Activated CD8-positive, alpha-beta memory T cell treated with anti-CD3 and anti-CD28 coated beads for 48 hours (primary cell): ENCODE measurements around the gene KIF14.
"Not testable (repeated sequence)": the region's sequence is repeated elsewhere in the genome, so short reads cannot be mapped to it uniquely, and the experiment has no call there.

Source experiments
- DNase-seq, 3 experiments: peaks; one replicate each; pipeline ENCODE4 v3.0.0-alpha.2; 2020; ENCODE audit warnings: low read depth in 2 of 3, low spot score in 2 of 3

The KIF14 gene

GRCh38 chr1:200631375-200631774 is 10.8 kb upstream of the KIF14 start:
- no peak for DNase-seq

- DNase-seq: not testable (repeated sequence)
Measured at GRCh38 chr1:200630515-200630899, 10.0 kb upstream of the KIF14 start.

DNA sequence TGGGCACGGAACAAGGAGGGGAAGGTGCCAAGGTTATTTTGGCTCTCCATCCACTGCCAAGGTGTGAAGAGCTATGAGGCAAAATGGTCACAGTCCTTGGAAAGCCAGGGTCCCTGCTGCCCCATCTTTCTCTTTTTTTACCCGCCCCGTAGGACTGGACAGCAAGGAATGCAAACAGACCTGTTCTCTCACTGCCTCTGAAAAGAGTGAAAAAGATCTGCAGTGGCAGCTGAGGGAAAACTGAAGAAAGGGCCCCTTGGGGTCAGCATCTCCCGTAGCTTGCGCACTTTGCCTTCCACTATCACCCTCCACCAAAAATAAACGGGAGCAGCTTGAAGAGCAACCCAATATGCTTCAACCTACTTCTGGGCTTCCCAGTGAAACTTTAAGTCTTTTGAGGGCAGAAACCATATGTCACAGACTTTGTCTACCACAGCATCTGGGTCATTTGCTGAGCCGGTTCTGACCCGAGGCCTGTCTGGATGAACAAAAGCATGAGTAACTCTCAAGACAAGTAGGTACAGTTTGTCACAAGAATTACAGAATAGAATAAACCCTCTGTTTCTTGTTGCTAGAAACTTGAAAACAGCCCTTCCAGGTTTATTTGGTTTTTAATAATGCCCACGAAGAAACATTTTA is 9.4 kb upstream of the KIF14 start:
- DNase-seq: no peak

DNA sequence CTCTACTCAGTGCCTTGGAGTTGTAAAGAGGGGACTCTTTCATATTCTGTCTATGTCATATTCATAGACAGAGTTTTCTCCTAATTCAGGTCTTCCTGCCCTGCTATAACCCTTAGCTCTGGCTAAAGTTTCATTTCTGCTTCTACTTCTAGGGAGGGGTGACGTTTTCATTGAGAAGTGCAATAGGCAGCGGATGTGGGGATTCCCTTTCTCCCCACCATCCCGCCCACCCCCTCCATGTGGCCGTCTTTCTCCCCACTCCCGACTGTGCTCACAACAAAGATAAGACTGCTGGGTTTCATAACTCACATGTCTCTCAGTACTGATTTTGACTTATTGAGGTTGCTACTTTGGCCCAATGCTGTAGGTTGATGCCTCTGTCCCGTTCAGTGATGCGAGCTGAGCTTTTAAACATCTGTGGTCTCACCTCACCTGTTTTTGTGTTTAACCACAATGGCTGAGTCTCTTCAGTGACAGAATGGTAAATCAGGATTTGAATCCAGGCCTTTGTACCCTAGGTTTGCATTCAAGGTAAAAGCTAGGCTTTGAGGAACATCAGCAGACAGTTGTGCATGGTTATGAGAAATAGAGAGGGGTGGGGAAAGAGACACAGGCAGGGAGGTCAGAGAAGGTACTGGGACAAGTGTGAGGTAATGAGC is 7.8 kb upstream of the KIF14 start:
- peak; percentile 13 to 56 (median 14) for DNase-seq

DNA sequence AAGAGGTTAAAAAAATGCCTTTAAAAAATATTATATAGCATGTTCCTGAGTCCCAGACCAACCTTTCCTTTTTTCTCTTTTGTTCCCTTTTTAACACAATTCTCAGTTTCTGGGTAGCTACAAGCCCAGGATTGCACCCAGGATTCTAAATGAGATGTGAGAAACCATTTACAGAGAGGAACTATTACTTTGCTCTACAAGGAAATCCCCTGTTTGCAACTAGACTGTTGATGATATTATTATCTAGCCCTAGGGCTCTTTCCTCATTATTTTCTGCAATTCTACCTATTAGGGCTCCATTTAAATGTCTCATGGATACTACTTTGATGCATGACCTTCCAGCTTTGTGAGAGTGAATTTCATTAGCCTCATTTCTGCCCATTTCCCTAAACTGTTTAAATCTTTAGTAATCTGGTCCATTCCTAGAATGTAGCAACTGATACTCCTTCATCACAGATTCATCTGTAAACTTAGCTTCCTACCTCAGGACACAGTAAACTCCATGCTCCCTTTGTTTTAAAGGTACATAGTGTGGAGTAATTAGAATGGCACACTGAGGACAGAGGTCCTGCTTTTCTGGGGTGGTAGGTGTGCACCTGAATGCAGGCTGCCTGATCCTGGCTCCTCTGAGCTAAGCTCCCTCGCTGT is 7.1 kb upstream of the KIF14 start:
- DNase-seq: no peak

DNA sequence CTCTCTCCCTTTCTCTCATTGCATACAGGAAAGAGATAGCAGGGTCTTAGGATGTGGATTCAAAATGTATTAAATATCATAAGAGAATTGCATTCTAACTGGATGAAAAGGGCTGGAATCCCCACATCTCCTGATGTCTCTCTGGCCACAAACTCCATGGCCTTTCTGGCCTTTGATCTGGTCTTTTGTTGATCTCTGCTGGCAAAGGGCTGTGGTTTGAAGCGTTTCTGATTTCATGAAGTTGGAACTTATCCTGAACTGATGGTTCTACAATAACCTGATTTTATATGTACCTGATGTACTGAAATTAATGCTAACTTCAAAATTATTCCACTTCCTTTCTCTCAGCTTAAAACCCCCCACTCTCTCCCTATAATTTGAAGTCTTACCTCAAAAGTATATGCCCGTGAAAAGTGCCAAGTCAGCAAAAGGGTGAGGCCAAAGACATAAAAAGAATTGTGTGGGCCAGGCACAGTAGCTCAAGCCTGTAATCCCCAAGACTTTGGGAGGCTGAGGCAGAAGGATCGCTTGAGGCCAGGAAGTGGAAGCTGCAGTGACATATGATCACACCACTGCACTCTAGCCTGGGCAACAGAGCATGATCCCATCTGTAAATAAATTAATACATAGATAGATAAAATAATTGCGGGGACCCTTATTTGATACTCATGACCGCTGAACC is 6.4 kb upstream of the KIF14 start:
- DNase-seq: no peak

DNA sequence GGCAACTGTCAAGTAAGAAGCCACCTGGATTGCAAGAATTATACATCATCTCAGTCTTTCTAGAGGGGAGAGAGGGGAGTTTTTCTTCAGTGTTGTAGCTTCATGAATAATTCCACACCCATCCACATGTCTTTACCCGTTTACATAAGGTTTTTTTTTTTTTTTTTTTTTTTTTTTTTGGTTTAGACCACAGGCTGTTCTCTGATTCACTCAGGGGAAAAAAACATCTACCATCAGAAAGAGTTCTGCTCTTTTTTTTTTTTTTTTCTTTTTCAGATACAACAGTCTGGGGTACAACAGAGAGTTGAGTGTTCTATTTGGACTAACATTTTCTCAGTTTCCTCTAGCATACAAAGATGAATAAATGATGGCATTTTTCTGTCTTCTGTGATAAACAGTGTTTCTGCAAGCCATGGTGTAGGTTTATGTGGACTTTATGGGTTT is 4.9 kb upstream of the KIF14 start:
- no peak for DNase-seq

DNA sequence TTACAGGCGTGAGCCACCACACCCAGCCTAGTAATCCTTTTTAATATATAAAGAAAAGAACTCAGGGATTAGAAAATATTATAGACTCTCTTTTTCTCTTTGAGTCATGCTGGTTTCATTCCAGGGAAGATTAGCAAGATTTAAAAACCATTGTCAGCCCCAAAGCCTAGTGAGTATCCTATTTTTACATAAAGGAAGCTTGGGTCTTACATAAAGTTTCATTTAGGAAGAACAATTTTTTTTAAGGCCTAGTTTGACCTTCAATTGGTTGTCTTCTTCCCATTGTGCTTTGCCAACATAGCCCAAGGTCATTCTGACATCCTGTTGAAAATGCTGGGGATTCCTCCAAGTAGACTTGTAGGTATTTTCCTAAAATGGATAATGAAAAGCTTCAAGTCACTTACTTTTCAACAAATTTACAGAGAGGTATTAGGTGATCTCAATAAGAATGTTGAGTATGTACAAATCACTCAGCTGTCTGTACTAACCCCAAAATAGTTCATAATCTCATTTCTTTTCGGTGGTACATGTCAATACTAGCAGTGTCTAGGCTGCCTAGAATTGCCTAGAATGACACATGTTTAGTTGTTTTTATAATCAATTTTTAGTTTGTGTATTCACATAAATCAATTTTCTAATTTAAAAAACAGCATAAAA is 4.3 kb upstream of the KIF14 start:
- DNase-seq: no peak

DNA sequence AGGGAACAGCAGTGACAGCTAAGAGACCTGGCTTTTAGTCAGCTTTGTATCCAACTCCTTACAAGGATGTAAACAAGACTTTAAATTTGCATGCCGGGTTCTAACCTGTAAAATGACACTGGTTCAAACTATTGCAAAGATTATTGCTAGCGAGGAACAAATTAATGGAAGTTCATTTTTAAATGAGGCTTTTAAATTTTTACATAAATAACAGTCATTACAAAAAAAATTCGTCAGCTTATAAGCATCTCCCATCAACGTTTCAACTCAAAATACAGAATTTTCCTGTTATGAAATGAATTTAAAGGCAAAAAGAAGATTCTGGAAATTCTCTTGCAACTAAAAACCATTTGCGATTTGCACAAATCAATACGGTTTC is 668 bp downstream of the KIF14 start:
- DNase-seq: no peak

DNA sequence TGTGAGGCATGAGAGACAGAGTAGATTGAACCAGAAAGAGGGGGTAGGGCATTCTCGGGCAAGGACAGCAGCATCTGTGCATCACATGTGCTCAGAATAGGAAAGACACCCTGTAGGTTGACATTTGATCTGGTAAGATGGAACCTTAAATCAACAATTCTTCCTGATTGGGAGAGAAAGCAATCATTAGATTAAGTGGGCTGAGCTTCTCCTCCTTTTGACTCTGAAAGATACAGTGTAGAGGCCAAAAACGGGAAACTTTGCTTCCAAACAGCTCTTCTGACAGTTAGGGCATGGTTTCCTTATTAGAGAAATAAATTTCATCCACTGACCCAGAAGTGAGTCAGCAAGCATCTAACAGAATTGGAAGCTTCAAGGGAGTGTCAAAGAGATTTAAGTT is 9.7 kb downstream of the KIF14 start:
- DNase-seq: no peak

- no peak for DNase-seq
Measured at GRCh38 chr1:200602632-200603031, 17.9 kb downstream of the KIF14 start.

DNA sequence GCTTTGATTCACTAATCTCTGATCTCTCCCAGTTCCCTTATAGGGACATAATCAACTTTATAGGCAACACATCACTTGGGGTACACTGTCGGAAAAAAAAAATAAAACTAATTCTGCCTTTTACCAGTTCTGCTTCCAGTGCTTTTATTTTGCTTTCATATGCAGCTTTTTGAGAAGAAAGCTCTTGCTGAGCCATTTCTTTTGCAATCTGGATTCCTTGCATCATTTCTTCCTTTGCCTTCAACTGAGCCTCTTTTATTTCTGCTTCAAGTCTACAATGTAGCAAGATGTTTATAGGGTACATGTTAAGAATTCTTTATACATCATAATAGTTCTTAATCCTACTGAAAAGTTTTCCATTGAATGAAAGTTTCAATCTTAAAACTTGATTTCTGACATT is 30.6 kb downstream of the KIF14 start:
- DNase-seq: no peak

DNA sequence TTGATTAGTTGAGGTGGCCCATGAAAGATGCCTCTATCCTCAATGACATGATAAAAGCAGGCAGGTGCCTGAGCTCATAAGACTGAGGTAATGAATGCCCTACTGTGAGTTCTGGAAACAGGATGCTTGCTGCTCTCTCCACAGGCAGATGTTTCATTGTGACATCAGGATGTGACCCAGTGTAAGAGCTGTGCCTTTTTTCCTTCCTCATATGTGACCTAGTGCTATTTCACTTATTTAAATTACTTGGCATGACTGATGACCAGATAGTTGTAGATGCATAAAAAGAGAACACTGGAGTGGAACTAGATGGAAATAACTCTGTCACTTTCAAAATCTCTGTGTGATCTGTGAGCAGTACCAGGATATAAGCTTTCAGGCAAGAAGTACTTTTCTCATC is 31.9 kb downstream of the KIF14 start:
- no peak for DNase-seq

DNA sequence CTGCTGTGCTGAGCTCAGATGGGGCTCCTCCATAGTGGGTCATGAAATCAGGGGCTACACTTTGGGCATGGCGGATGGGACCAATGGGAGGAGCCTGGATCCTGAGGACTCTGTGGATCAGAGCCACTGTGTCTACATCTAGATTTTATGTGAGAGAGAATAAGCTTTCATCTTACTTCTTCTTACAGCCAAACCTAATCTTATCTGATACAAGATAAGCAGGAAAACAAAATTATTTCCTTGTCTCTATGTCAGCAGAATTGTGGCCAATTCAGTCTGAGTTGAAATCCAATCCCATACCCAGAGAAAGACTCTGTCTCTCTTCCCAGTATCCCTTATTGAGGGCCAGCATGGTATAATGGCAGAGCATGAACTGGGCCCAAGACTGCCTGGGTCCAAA is 56.2 kb downstream of the KIF14 start:
- DNase-seq: no peak

DNA sequence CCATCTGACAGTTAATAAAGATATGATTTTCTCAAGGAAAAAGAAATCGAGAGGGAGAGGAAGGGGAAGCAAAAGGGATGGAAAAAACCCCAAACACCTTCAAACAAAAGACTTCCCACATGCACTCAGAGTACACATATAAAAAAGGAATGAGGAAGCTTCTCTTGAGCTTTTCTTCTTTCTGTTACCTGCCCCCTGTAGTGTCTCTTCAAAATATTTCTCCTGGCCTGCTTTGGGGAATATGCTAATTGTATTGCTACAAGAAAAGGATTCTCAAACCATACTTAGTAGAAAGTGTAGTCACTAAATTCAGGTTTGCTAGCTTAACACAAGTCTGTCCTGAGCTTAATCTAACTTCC is 58.7 kb downstream of the KIF14 start:
- DNase-seq: no peak

DNA sequence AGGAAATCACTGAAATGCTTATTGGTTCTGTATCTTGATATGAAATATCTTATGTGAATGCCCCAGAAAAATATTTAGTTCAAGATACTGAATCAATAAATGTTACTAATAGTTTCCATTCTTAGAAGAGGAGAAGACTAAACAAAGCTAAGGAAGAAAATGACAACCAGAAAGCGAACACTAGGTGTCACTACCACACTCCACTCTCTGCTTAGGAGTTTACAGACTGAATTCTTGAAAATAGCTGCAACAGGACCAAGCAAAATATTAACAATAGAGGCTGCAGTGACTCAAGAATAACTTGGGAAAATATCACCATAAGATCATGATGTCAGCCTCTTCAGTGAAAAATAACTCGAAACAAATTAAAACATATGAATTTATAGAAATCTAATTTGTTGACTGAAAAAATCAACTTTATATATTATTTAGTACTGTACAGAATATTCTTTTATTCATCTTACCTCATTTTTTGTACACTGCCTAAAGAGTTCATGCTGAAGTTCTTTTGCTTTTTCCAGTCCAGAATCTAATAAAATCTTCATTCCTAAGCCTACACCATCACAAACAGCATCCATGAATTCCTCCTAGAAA is 61.6 kb downstream of the KIF14 start:
- DNase-seq: no peak

DNA sequence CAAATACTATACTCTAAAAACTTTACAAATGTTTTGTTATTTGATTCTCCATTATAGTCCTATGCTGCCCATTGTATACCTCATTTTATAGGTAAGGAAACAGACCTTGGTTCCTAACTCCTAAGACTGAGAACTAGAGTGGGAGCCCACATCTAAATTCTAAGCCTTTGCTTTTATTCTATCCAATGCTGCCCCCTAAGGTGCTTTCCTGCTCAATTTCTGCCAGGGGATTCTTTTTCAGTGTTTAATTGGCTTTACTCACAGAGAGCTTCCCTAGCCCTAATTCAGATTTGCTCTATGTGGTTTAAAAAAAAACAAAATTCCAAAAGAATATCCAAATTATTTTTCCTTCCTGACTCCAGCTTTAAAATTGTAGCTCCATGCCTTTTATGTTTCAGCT is 64.5 kb downstream of the KIF14 start:
- no peak for DNase-seq

DNA sequence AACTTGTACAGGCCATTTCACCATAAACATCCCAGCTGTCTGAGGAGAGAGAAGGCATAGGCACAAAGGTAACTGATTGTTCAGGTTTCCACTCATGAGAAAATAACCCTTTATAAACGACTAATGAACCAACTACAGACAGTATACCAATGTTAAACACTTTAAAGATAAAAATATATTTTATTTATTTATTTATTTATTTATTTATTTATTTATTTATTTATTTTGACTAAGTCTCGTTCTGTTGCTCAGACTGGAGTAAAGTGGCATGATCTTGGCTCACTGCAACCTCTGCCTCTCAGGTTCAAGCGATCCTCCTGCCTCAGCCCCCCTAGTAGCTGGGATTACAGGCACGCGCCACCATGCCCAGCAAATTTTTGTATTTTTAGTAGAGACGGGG is 67.8 kb downstream of the KIF14 start:
- DNase-seq: not testable (repeated sequence)

DNA sequence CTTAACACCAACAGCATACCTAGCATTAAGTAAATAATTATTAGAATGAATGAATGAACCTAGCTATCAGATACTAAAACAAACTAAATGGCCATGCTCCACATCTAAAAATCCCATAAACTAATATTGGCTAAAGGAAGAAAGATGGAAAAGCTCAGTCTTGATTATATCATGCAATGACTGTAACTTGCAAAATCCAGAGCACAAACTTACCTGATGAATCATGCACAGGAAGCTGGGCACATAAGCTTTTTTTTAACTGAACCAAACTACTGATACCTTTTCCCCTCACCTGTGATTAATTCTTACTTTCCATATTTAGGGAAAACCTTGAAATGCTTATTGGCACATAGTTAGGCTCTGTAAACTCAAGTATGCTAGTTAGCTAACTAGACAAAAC is 70.2 kb downstream of the KIF14 start:
- no peak for DNase-seq

GRCh38 chr1:200547386-200547785 is 73.2 kb downstream of the KIF14 start:
- DNase-seq: no peak

GRCh38 chr1:200546577-200546976 is 74.0 kb downstream of the KIF14 start:
- no peak for DNase-seq
